ENCODE results near the gene MOSPD3.

Gene MOSPD3

DNA sequence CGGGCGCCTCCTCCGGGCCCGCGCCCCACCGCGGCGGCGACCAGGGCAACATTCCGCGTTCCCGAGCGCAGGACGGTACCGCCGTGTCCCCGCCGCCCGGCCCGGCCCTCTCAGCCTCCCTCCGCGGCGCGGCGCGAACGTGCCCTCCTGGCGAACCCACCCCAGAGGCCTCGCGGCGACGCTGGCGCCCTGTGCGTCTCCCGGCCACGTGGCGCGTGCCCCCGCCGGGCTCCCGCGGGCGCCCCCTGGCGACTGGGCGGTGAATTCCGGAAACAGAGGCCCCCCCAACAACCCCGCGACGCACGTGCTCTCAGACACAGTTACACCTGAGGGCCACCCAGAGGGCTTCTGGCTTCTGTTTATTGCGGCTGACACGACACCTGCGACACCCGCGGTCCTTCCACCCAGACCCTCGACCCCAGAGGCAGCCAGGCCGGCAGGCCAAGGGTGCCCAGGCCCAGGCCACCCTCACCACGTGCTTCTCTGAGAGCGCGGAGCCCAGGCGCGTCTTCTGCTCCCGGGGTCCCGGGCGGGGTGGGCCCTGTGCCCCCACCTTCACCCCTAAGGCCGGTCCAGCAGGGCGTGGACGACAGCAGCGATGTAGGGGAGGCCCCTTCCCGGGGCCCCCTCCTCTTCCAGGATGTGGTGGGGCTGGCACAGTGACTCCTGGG, 38.5 kb upstream of the MOSPD3 start, which contains the start of gene SAP25:
SAP25 (minus strand) TSS at position 210 of the 671 bp plus-strand sequence; CDS start at position 52, 158 bp downstream.
- no peak for DNase-seq (ENCODE audit: extremely low spot score)
- CTCF ChIA-PET, result interaction anchor here (1.0 kb wide), 1 partner anchor 10 kb away, joined by 3 read pairs; no protein-coding TSS in a partner anchor

DNA sequence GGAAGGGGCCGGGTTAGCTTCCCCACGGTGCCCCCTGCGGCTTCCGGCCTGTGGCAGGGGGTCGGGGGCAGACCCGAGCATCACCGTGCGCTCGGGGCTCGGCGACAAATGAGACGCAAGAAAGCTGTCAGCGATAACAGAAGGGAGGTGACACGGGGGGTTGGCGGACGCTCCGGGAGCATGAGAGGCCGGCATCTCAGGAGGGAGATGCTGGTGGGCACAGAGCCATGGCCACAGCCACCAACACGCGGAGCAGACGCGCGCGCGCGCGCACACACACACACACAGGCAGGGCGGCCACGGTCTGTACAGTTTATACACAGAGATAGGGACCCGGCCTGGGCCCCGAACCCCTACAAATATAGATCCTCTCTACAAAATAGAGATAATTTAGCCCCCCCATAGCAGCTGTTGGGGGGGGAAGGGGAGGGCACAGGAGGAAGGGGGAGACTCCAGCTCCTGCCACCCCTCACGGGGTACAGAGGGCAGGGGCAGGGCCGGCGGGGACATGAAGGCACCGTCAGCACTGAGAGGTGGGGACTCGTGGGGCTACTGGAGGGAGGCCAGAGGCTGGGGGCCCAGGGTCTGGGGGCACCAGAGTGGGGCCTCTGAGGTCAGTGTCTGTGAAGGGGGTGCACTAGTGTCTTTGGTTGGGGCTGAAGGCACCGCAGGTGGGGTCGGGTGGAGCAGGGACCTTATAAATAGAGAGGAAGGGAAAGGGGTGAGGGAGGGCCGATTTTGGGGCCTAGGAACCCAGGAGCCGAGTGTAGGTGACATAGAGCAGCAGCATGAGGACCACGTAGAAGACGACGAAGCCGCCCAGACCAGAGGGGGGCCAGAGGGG, 37.8 kb upstream of the MOSPD3 start:
- CTCF ChIA-PET, result no interaction called here

More for the DNA sequence above, 38.5 kb upstream of the MOSPD3 start, which contains the start of gene SAP25:
- no peak for TF ChIP-seq LEF1 (IDR thresholded peaks at IDR 0.05; ENCODE audit: borderline replicate concordance)
- no peak for TF ChIP-seq CTBP1 (IDR thresholded peaks at IDR 0.05; ENCODE audit: borderline replicate concordance)
- no peak for TF ChIP-seq HDGF (IDR thresholded peaks at IDR 0.05; ENCODE audit: borderline replicate concordance)
- POLR2A ChIA-PET, result no interaction called here

DNA sequence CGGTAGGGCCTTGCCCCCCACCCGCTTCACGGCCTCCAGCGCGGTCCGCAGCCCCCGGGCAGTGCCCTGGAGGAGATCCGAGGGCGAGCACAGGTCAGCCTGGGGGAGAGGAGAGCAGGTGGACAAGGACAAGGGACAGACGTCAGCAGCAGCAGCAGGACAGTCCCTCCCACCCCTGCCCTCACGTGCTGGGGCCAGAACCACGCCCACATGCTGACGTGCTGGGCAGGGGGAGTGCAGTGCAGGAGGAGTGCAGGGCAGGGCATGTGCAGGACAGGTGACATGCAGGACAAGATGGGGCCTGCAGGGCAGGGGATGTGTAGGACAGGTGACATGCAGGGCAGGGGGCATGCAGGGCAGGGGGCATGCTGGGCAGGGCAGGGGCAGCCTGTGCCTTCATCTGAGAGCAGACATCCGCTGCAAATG, 37.1 kb upstream of the MOSPD3 start:
- POLR2A ChIA-PET, result no interaction called here
- CTCF ChIA-PET, result no interaction called here

More for the DNA sequence above, 37.8 kb upstream of the MOSPD3 start:
- DNase-seq (ENCODE audit: extremely low spot score), result no peak
- TF ChIP-seq ARNT (IDR thresholded peaks at IDR 0.05) (no peak), FOXK2 (IDR thresholded peaks at IDR 0.05) (no peak), SP1 (IDR thresholded peaks at IDR 0.05) (no peak), ZNF384 (IDR thresholded peaks at IDR 0.05) (no peak), CTBP1 (IDR thresholded peaks at IDR 0.05; ENCODE audit: borderline replicate concordance) (no peak), SUZ12 (IDR thresholded peaks at IDR 0.05) (no peak), FOXA1 (IDR thresholded peaks at IDR 0.05) (no peak), ELF4 (IDR thresholded peaks at IDR 0.05) (no peak), LEF1 (IDR thresholded peaks at IDR 0.05; ENCODE audit: borderline replicate concordance) (no peak), BHLHE40 (IDR thresholded peaks at IDR 0.05; ENCODE audit: borderline replicate concordance) (no peak), TARDBP (IDR thresholded peaks at IDR 0.05) (no peak)
- POLR2A ChIA-PET, result no interaction called here

DNA sequence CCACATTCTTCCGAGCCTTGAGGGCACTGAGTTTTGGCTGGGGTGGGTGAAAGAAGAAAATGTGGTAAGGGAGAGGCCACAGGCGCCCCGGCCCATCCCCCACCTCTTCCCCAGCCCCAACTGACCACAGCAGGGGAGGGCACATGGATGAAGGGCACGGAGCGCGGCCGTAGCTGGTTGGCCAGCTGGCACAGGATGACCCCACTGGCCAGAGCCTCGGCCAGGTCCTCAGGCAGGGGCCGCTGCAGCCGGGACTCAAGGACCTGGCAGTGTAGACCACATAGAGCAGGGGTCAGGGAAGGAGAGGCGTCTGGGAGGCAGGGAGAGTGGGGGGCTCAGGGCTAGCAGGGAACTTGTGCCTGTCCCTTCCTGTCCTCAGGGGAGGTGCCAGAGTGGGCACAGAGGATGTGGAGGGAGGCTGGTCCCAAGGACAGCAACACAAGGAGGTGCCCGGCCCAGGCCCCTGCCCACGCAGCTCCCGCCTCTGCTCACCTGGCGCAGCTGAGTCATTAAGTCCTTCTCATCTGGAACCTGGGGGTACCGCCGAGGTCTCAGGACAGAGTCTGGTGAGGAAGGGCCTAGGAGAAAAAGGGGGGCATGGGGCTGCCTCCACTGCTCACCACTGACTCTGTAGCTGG, 36.5 kb upstream of the MOSPD3 start:
- CTCF ChIA-PET, result no interaction called here
- POLR2A ChIA-PET, result no interaction called here
- TF ChIP-seq TARDBP (IDR thresholded peaks at IDR 0.05) (no peak), SUZ12 (IDR thresholded peaks at IDR 0.05) (no peak), FOXK2 (IDR thresholded peaks at IDR 0.05) (no peak), ARNT (IDR thresholded peaks at IDR 0.05) (no peak), SP1 (IDR thresholded peaks at IDR 0.05) (no peak), L3MBTL2 (conservative IDR thresholded peaks at IDR 0.05) (no peak), NFRKB (IDR thresholded peaks at IDR 0.05) (no peak), BHLHE40 (IDR thresholded peaks at IDR 0.05; ENCODE audit: borderline replicate concordance) (no peak), LEF1 (IDR thresholded peaks at IDR 0.05; ENCODE audit: borderline replicate concordance) (no peak), ELF4 (IDR thresholded peaks at IDR 0.05) (no peak), CTBP1 (IDR thresholded peaks at IDR 0.05; ENCODE audit: borderline replicate concordance) (no peak), HDGF (IDR thresholded peaks at IDR 0.05; ENCODE audit: borderline replicate concordance) (no peak), ZNF384 (IDR thresholded peaks at IDR 0.05) (no peak), FOXM1 (IDR thresholded peaks at IDR 0.05; ENCODE audit: borderline replicate concordance) (no peak), FOXA1 (IDR thresholded peaks at IDR 0.05) (no peak)
- TF ChIP-seq, protein P1, sequence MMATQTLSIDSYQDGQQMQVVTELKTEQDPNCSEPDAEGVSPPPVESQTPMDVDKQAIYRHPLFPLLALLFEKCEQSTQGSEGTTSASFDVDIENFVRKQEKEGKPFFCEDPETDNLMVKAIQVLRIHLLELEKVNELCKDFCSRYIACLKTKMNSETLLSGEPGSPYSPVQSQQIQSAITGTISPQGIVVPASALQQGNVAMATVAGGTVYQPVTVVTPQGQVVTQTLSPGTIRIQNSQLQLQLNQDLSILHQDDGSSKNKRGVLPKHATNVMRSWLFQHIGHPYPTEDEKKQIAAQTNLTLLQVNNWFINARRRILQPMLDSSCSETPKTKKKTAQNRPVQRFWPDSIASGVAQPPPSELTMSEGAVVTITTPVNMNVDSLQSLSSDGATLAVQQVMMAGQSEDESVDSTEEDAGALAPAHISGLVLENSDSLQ (IDR thresholded peaks at IDR 0.05), result no peak
- no peak for DNase-seq (ENCODE audit: extremely low spot score)

More for the DNA sequence above, 37.1 kb upstream of the MOSPD3 start:
- no peak for DNase-seq (ENCODE audit: extremely low spot score)
- TF ChIP-seq, protein P1 (IDR thresholded peaks at IDR 0.05), result no peak
- TF ChIP-seq ZNF384 (IDR thresholded peaks at IDR 0.05) (no peak), CTBP1 (IDR thresholded peaks at IDR 0.05; ENCODE audit: borderline replicate concordance) (no peak), LEF1 (IDR thresholded peaks at IDR 0.05; ENCODE audit: borderline replicate concordance) (no peak), BHLHE40 (IDR thresholded peaks at IDR 0.05; ENCODE audit: borderline replicate concordance) (no peak), FOXA1 (IDR thresholded peaks at IDR 0.05) (no peak), FOXM1 (IDR thresholded peaks at IDR 0.05; ENCODE audit: borderline replicate concordance) (no peak), NFRKB (IDR thresholded peaks at IDR 0.05) (no peak)

DNA sequence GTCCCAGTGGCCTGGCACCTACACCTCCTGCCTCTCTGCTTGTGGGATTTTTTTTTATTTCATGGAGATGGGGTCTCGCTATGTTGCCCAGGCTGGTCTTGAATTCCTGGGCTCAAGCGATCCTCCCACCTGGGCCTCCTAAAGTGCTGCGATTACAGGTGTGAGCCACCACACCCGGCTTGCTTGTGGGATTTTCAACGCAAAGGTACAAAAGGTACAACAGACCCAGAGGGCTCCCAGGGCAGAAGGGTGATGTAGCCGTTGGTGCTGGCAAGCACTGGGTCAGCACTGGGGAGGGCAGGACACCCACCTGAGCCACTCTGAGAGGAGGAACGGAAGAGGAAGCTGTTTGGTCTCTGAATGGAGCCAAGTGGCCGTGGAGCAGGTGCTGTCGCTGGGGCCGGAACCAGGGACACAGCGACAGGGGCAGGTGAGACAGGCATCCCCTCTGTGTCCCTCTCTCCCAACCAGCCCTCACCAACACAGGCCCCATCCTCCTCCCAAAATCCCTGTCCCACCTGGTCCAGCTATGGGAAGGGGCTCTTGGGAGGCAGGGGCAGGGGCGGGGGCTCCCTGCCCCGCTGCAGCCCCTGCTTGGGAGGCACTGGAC, 35.9 kb upstream of the MOSPD3 start:
- TF ChIP-seq SP1 (IDR thresholded peaks at IDR 0.05) (no peak), CTBP1 (IDR thresholded peaks at IDR 0.05; ENCODE audit: borderline replicate concordance) (no peak), L3MBTL2 (conservative IDR thresholded peaks at IDR 0.05) (no peak), FOXK2 (IDR thresholded peaks at IDR 0.05) (no peak), HDGF (IDR thresholded peaks at IDR 0.05; ENCODE audit: borderline replicate concordance) (no peak)
- CTCF ChIA-PET, result interaction anchor here (0.6 kb wide), 1 partner anchor 9 kb away, joined by 3 read pairs; no protein-coding TSS in a partner anchor
- POLR2A ChIA-PET, result interaction anchor here (1.8 kb wide), 1 partner anchor 129 kb away, joined by 5 read pairs; the partner anchor contains the start of gene POP7
- DNase-seq (ENCODE audit: extremely low spot score), result no peak

DNA sequence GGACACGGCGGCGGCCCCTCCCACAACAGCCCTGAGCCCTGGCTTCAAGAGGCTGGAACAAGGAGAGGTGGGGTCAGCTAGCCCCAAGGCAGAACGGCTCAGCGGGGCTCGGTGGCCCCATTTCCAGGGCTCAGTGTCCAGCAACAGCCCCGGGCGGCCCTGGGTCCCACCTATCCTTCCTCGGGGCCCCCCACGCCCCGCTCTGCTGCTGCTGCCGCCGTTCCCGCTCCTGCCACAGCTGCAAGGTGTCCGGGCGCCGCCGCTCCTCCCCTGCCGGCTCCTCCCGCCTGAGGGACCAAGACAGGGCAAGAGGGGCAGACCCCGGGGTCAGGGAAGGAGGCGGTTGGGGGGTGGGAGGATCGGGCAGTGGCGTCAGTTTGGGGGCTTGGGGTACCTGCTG, 35.2 kb upstream of the MOSPD3 start:
- DNase-seq (ENCODE audit: extremely low spot score), result no peak
- POLR2A ChIA-PET, result interaction anchor here (1.0 to 1.8 kb wide), 2 partner anchors 9 to 129 kb away, joined by 5 to 11 read pairs; partner anchors contain the start of genes FBXO24, LRCH4 and POP7
- CTCF ChIA-PET, result interaction anchor here (0.6 kb wide), 1 partner anchor 8 kb away, joined by 3 read pairs; no protein-coding TSS in a partner anchor
- TF ChIP-seq CTBP1 (IDR thresholded peaks at IDR 0.05; ENCODE audit: borderline replicate concordance), result no peak
- no peak for TF ChIP-seq SUZ12 (IDR thresholded peaks at IDR 0.05)
- TF ChIP-seq ARNT (IDR thresholded peaks at IDR 0.05), result no peak
- TF ChIP-seq FOXM1 (IDR thresholded peaks at IDR 0.05; ENCODE audit: borderline replicate concordance), result no peak
- TF ChIP-seq ZNF384 (IDR thresholded peaks at IDR 0.05), result no peak
- TF ChIP-seq NFRKB (IDR thresholded peaks at IDR 0.05), result no peak
- TF ChIP-seq SP1 (IDR thresholded peaks at IDR 0.05), result no peak
- no peak for TF ChIP-seq ELF4 (IDR thresholded peaks at IDR 0.05)
- TF ChIP-seq HDGF (IDR thresholded peaks at IDR 0.05; ENCODE audit: borderline replicate concordance), result no peak
- no peak for TF ChIP-seq FOXA1 (IDR thresholded peaks at IDR 0.05)
- TF ChIP-seq L3MBTL2 (conservative IDR thresholded peaks at IDR 0.05), result no peak
- no peak for TF ChIP-seq LEF1 (IDR thresholded peaks at IDR 0.05; ENCODE audit: borderline replicate concordance)
- no peak for TF ChIP-seq FOXK2 (IDR thresholded peaks at IDR 0.05)
- no peak for TF ChIP-seq TARDBP (IDR thresholded peaks at IDR 0.05)
- TF ChIP-seq, protein P1 (IDR thresholded peaks at IDR 0.05), result no peak
- TF ChIP-seq BHLHE40 (IDR thresholded peaks at IDR 0.05; ENCODE audit: borderline replicate concordance), result no peak

Measured in HEK293T (cell line).